Activated CD8-positive, alpha-beta memory T cell treated with anti-CD3 and anti-CD28 coated beads, Interleukin-2, amount 10 ng/mL, durations not matched to agents 7 days and 5 days (primary cell): ENCODE data around the gene HERPUD2. TPM values are rescaled to one million over a fixed set of nuclear protein-coding genes. Genes with fewer than 3 reads are reported as not detected.
"Not testable (repeated sequence)": the region's sequence is repeated elsewhere in the genome, so short reads cannot be mapped to it uniquely, and the experiment has no call there.

Source experiments
- ATAC-seq: fragments of 150-1000 bp; cut with Tn5 transposase; one replicate; pipeline ENCODE4 v1.10.0; 2021; ENCODE audit warnings: moderate library complexity
- CTCF ChIA-PET: fragments of 350-600 bp; sonication (Branson Sonifier 250); formaldehyde crosslinking; loops from one replicate; lab custom pipeline; 2021; ENCODE audit warnings: antibody characterized with exemption; lab: Charles Lee
- DNase-seq: peaks from one replicate; pipeline ENCODE4 v3.0.0-alpha.2; 2020
- H3K27ac Mint-ChIP-seq: one replicate; pipeline ENCODE4 v1.8.0; 2021; ENCODE audit warnings: mild to moderate bottlenecking, mixed read lengths
- H3K27me3 Mint-ChIP-seq: one replicate; pipeline ENCODE4 v1.8.0; 2021; ENCODE audit warnings: mixed read lengths
- H3K36me3 Mint-ChIP-seq: one replicate; pipeline ENCODE4 v1.8.0; 2021; ENCODE audit warnings: mild to moderate bottlenecking, mixed read lengths
- H3K4me1 Mint-ChIP-seq: one replicate; pipeline ENCODE4 v1.8.0; 2021; ENCODE audit warnings: mixed read lengths
- H3K4me3 Mint-ChIP-seq: one replicate; pipeline ENCODE4 v1.8.0; 2021; ENCODE audit warnings: mild to moderate bottlenecking, moderate library complexity, mixed read lengths
- H3K9me3 Mint-ChIP-seq: one replicate; pipeline ENCODE4 v1.8.0; 2022; ENCODE audit warnings: low read depth, mixed read lengths
- total RNA-seq, 2 experiments: library from RNA; stranded (reverse); gene quantifications; one replicate each; pipeline ENCODE4 v1.2.3, GENCODE V29; 2021

HERPUD2 gene
- total RNA-seq, 2 experiments from 2014 or later, result 47.0 to 49.4 TPM

DNA sequence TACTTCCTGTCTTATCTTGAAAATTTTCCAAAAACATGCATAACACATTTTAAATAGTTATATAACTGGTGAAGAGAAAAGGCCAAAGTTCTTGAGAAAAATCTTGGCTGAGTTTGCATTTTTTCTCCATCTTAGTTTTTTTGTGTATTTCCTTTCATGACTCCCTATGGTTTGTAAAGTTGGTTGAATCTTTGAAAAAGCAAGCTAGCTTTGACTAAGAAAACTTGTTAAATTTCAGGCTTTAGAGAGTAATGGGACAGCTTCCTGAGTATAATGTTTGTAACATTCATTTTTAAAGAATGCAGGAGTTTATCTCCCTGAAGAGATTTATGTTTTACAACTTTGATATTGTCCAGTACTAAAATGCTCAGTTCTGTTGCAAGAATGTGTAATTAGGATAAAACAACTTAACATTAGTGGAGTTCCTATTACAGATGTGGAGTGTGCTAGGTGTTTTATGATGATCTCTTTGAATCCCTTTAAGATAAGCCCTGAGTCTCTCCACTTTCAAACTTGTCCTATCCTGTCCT is 11.1 kb upstream of the HERPUD2 start:
- CTCF ChIA-PET, result interaction anchor here (7.4 kb wide), 1 partner anchor 9 kb away, joined by 59 read pairs; the partner anchor contains the start of gene HERPUD2
- H3K36me3 Mint-ChIP-seq, result peaks cover 2% of the 10 kb centered on the region
- DNase-seq (no peak), ATAC-seq (no peak)
- H3K4me3 Mint-ChIP-seq, result no peak overlapping the region
- peaks cover 8% of the 10 kb centered on the region for H3K27me3 Mint-ChIP-seq
- no peak overlapping the region for H3K27ac Mint-ChIP-seq
- H3K4me1 Mint-ChIP-seq, result peaks cover 38% of the 10 kb centered on the region
- H3K9me3 Mint-ChIP-seq, result no peaks in the 10 kb centered on the region

DNA sequence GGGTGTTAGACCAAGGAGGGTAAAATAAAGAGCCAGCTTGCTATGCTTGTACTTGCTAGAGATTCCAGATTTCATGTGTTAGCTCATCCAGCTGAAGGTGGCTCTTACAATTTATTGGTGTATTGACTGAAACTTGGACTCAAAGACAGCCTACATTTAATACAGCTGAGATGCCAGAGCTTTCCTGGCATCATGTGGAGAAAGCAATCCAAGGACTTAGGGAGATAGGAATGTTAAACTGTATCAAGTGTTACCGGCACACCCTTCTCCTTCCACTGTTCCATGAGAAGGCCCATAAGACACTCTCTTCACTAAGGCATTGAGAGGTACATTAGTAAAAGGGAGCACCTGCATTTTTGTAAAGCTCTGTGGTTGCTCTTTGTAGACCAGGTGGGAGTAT is 9.3 kb upstream of the HERPUD2 start:
- Mint-ChIP-seq H3K4me3 (no peak overlapping the region), H3K36me3 (no peaks in the 10 kb centered on the region), H3K4me1 (peaks cover 37% of the 10 kb centered on the region), H3K27me3 (no peaks in the 10 kb centered on the region), H3K9me3 (no peaks in the 10 kb centered on the region), H3K27ac (no peak overlapping the region)
- CTCF ChIA-PET, result interaction anchor here (1.3 to 7.4 kb wide), 3 partner anchors 7 to 184 kb away, joined by 3 to 59 read pairs (median 11); partner anchors contain the start of gene HERPUD2
- ATAC-seq (no peak), DNase-seq (no peak)

DNA sequence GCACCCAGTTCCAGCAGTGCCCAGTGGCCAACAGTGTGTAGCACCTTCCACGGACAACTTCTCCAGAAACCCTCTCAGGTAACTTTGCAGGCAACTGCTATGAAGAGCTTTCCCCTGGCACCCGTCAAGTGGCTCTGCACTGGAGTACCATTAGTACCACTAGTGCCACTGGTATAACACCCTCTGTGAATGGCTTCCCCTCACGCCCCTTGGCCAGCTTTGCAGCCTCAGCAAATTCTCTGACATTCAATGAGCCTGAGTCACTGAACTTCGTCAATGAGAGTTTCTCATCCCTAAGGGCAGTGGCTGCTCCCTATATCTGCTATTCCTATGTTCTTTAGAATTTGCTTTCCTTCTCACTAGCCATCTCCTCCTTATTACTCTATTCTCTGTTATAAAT is 7.6 kb upstream of the HERPUD2 start:
- no peak overlapping the region for H3K27ac Mint-ChIP-seq
- H3K36me3 Mint-ChIP-seq, result peaks cover 2% of the 10 kb centered on the region
- CTCF ChIA-PET, result interaction anchor here (1.2 to 3.6 kb wide), 3 partner anchors 10 to 22 kb away, joined by 3 to 11 read pairs (median 4); no protein-coding TSS in a partner anchor
- ATAC-seq, result no peak
- peaks cover 28% of the 10 kb centered on the region for H3K4me1 Mint-ChIP-seq
- no peak for DNase-seq
- H3K27me3 Mint-ChIP-seq, result no peaks in the 10 kb centered on the region
- no peak overlapping the region for H3K4me3 Mint-ChIP-seq
- no peaks in the 10 kb centered on the region for H3K9me3 Mint-ChIP-seq

DNA sequence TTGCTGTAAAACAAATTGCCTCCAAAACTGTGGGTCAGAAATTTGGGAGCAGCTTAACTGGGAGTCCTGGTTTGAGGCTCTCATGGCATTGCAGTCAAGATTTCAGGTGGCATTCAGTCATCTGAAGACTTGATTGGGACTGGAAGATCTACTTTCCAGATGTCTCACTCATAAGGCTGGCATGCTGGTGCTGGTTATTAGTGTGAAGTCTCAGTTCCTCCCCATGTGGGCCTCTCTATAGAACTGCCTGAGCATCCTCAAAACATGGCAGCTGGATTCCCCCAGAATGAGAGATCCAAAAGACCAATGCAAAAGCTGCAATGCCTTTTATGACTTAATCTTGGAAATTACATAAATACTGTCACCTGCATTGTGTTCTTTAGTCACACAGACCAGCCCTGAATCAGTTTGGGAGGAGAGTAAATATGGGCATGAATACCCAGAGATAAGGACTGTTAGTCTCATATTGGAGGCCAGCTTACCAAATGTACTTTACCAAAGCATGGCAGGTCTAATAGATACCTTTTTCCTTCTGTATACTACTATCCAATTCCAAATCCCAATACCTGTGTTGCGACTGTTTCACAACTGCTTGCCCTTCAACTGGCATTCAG is 6.5 kb upstream of the HERPUD2 start:
- Mint-ChIP-seq H3K4me1 (peaks cover 37% of the 10 kb centered on the region), H3K4me3 (no peak overlapping the region), H3K27me3 (no peaks in the 10 kb centered on the region), H3K9me3 (no peaks in the 10 kb centered on the region), H3K36me3 (peaks cover 6% of the 10 kb centered on the region), H3K27ac (no peak overlapping the region)
- no peak for ATAC-seq
- no peak for DNase-seq
- CTCF ChIA-PET, result no interaction called here

DNA sequence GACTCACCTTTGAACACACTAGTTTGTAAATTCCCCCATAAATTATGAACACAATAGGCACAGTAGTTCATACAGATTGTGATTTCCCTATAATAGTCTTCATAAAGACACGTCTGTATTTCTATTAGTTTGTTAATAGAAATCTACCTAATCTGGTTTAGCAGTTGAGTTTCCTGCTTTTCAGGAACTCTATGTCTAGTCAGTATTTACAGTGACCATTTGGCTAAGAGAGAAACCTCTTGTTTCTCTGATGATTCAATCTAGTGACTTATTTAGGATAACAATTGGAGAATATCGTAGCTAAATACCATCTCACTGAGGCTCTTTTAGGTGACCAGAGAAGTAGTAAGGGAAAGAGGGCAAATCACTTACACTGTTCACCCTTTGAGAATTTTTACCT is 5.9 kb upstream of the HERPUD2 start:
- DNase-seq, result no peak
- H3K9me3 Mint-ChIP-seq, result no peaks in the 10 kb centered on the region
- ATAC-seq, result no peak
- H3K4me3 Mint-ChIP-seq, result no peak overlapping the region
- peaks cover 6% of the 10 kb centered on the region for H3K36me3 Mint-ChIP-seq
- no peaks in the 10 kb centered on the region for H3K27me3 Mint-ChIP-seq
- H3K27ac Mint-ChIP-seq, result no peak overlapping the region
- H3K4me1 Mint-ChIP-seq, result peaks cover 38% of the 10 kb centered on the region
- CTCF ChIA-PET, result interaction anchor here (1.4 kb wide), 1 partner anchor 27 kb away, joined by 4 read pairs; no protein-coding TSS in a partner anchor

DNA sequence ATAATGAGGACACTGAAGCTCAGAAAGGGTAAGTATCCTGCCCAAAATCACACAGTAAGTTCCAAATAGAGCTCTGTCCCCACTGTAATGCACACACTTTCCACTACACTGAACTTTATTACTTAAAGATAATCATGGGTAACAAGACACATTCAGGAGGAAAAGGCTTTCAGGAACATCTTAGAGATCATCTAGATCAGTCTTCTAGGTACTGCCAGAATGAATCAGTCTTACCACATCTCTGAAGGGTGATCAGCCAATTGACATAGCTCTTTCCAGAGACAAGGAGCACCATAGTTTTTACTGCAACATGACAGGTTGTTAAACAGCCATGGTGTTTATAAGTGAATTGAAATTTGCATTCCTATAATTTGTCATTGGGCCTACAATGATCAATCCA is 5.4 kb upstream of the HERPUD2 start:
- no peak for DNase-seq
- H3K36me3 Mint-ChIP-seq, result peaks cover 6% of the 10 kb centered on the region
- H3K27ac Mint-ChIP-seq, result no peak overlapping the region
- peaks cover 39% of the 10 kb centered on the region for H3K4me1 Mint-ChIP-seq
- no peak for ATAC-seq
- no peaks in the 10 kb centered on the region for H3K27me3 Mint-ChIP-seq
- no peaks in the 10 kb centered on the region for H3K9me3 Mint-ChIP-seq
- CTCF ChIA-PET, result interaction anchor here (0.6 to 6.9 kb wide), 5 partner anchors 7 to 27 kb away, joined by 3 to 59 read pairs (median 4); no protein-coding TSS in a partner anchor
- no peak overlapping the region for H3K4me3 Mint-ChIP-seq

DNA sequence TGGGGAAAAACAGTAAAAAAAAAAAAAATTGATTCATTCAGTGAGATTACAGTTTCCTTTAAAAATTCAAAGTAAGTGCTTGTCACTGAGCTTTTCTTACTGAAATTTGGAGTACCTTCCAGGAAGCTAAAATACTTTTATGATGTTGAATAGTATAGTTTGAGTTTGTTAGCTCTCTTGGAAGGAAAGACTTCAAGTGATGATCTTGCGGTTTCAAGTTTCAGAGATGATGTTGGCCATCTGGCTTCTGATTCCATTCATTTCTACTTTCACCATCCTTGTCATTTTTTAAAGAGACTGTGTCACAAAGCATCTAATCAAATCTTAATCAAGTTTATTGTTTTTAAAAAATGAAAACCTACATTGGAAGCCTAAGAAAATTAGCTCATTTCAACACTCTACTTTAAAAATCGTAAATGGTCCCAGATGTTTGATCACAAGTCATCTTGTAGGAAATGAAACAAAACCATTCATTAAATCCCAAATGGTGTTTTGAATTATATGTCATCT is 4.9 kb upstream of the HERPUD2 start:
- H3K27me3 Mint-ChIP-seq, result no peaks in the 10 kb centered on the region
- DNase-seq, result no peak
- peaks cover 6% of the 10 kb centered on the region for H3K36me3 Mint-ChIP-seq
- H3K4me3 Mint-ChIP-seq, result no peak overlapping the region
- no peaks in the 10 kb centered on the region for H3K9me3 Mint-ChIP-seq
- no peak for ATAC-seq
- H3K27ac Mint-ChIP-seq, result no peak overlapping the region
- CTCF ChIA-PET, result interaction anchor here (0.6 to 6.9 kb wide), 5 partner anchors 7 to 28 kb away, joined by 3 to 59 read pairs (median 4); no protein-coding TSS in a partner anchor
- H3K4me1 Mint-ChIP-seq, result peaks cover 39% of the 10 kb centered on the region

DNA sequence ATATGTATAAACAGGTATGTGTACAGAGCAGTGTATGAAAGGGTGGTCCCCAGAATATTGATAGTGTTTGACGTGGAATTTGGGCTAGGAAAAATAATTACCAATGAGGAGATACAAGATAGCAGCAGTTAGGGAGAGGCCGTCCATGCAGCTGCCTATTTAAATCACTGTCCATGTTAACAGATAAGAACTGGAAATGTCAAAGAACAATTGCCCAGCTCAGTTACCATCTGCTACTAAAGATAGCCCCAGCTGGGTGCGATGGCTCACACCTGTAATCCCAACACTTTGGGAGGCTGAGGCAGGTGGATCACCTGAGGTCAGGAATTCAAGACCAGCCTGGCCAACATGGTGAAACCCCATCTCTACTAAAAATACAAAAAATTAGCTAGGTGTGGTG is 3.4 kb upstream of the HERPUD2 start:
- not testable (repeated sequence) for H3K9me3 Mint-ChIP-seq, H3K4me3 Mint-ChIP-seq, DNase-seq, H3K27ac Mint-ChIP-seq, H3K27me3 Mint-ChIP-seq, ATAC-seq
- peaks cover 39% of the 10 kb centered on the region for H3K4me1 Mint-ChIP-seq
- CTCF ChIA-PET, result interaction anchor here (6.9 kb wide), 1 partner anchor 9 kb away, joined by 59 read pairs; no protein-coding TSS in a partner anchor
- H3K36me3 Mint-ChIP-seq, result peaks cover 13% of the 10 kb centered on the region

DNA sequence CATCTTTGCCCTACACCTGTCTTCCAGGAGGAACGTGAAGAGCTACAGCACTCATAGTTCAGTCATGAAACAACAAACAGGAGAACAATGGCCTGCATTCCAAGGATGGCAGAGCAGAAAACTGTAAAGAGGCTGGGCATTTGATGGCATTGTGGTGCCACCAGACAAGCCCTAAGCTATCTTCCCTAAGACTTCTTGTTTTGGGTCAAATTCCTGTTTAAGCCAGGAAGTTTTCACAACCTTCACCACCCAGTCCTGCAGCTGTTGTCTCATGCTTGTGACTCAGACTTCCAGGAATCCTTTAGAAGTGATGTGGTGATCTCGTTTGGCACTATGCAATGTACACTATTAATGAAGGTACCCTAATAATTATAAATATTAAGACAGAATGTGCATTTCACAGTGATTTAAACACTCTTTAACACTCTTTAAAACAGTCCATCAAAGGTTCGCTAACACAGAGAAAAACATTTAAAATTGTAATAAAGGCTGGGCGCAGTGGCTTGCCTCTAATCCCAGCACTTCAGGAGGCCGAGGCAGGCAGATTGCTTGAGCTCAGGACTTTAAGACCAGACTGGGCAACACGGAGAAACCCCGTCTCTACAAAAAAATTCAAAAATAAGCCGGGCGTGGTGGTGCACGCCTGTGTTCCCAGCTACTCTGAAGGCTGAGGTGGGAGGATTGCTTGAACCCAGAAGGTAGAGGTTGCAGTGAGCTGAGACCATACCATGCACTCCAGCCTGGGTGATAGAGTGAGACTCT is 2.7 kb upstream of the HERPUD2 start:
- Mint-ChIP-seq H3K27me3 (no peaks in the 10 kb centered on the region), H3K27ac (no peak overlapping the region), H3K4me1 (peaks cover 39% of the 10 kb centered on the region), H3K9me3 (no peaks in the 10 kb centered on the region), H3K36me3 (peaks cover 17% of the 10 kb centered on the region), H3K4me3 (no peak overlapping the region)
- CTCF ChIA-PET, result interaction anchor here (0.8 to 6.9 kb wide), 5 partner anchors 9 to 28 kb away, joined by 3 to 59 read pairs (median 5); no protein-coding TSS in a partner anchor
- ATAC-seq (no peak), DNase-seq (no peak)

DNA sequence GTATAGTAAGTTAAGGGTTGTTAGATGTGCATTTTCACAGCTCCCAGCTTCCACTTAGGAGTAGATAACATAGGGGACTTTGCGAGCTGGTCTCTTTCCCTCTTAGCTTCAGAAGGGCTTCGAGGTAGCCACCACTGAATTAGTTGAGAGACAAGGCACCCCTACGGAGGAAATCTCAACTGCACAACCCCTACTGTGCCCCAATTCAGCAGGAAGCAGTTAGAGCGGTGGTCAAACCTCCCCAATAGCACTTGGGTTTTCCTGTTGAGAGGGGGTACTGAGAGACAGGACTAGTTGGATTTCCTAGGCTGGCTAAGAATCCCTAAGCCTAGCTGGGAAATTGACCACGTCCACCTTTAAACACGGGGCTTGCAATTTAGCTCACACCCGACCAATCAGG is 1.1 kb upstream of the HERPUD2 start:
- DNase-seq (peak; percentile 52), ATAC-seq (no peak)
- Mint-ChIP-seq H3K4me1 (peaks cover 35% of the 10 kb centered on the region), H3K4me3 (peak overlapping the region; percentile 96), H3K36me3 (peaks cover 26% of the 10 kb centered on the region), H3K9me3 (no peaks in the 10 kb centered on the region), H3K27ac (peak overlapping the region; percentile 93), H3K27me3 (no peaks in the 10 kb centered on the region)
- CTCF ChIA-PET, result interaction anchor here (1.4 to 6.9 kb wide), 6 partner anchors 10 to 105 kb away, joined by 3 to 70 read pairs (median 6); partner anchors contain the start of gene SEPTIN7

DNA sequence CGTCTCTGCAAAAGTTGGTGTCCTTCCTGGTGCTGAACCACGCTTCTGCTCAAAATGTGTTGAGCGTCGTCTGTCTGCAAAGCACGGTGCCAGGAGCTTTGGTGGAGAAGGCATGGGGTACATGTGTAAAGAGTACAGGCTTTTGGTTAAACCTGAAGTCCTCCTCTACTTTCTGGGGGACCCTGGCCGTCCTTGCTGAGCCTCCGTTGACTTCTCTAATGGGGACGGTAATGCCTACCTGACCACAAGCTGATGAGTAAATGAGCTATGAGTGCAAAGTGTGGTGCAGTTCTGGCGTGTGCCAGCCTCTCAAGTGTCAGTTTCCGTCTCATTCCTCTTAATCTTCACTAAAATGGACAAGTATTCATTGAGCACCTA is 527 bp upstream of the HERPUD2 start:
- Mint-ChIP-seq H3K36me3 (peaks cover 30% of the 10 kb centered on the region), H3K27me3 (no peaks in the 10 kb centered on the region), H3K4me3 (peak overlapping the region; percentile 96), H3K27ac (peak overlapping the region; percentile 93), H3K4me1 (peaks cover 32% of the 10 kb centered on the region), H3K9me3 (no peaks in the 10 kb centered on the region)
- DNase-seq (peak; percentile 62), ATAC-seq (peak; percentile 9)
- CTCF ChIA-PET, result interaction anchor here (1.4 to 6.9 kb wide), 5 partner anchors 12 to 105 kb away, joined by 3 to 70 read pairs (median 8); partner anchors contain the start of gene SEPTIN7

DNA sequence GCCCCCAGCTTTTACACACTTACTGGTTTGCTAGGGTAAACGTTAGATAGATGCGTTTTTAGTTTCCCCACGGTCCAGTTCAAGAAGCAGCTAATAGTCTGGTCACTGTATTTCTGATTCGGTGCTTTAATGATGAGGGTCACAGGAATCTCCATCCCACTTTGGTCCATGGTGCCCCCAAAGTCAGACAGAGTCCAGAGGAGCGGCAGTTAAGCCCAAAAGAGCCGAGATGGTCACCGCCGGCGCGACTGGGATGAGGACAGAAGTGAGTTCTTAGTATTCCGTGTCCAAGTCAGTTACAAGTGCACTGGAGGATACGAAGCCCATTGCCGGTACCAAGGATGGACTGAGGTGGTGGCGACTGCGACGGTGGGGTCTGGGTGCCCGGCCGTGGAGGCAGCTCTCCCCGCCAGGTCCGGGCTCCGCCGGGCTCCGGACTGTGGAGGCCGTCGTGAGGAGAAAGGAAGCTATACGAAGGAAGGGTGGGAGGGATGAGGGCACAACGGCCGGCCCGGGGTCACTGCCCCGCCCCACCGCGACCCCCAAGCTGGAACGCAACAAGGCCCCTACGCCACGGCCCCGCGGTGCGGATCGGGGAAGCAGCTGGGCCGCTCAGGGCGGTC is 663 bp downstream of the HERPUD2 start:
- Mint-ChIP-seq H3K27me3 (no peaks in the 10 kb centered on the region), H3K36me3 (peaks cover 36% of the 10 kb centered on the region), H3K9me3 (no peaks in the 10 kb centered on the region), H3K4me1 (peaks cover 34% of the 10 kb centered on the region), H3K27ac (peak overlapping the region; percentile 93), H3K4me3 (peak overlapping the region; percentile 96)
- peak; percentile 6 for ATAC-seq
- CTCF ChIA-PET, result interaction anchor here (1.0 to 6.9 kb wide), 7 partner anchors 13 to 153 kb away, joined by 3 to 70 read pairs (median 5); partner anchors contain the start of gene SEPTIN7
- peak; percentile 60 for DNase-seq
